ENCODE results near the gene C1D. TPM values are rescaled to one million over a fixed set of nuclear protein-coding genes. Genes with fewer than 3 reads are reported as not detected.
"Not testable (repeated sequence)": the region's sequence is repeated elsewhere in the genome, so short reads cannot be mapped to it uniquely, and the experiment has no call there.

The C1D gene
- total RNA-seq, 1 donor, result 43.0 TPM

DNA sequence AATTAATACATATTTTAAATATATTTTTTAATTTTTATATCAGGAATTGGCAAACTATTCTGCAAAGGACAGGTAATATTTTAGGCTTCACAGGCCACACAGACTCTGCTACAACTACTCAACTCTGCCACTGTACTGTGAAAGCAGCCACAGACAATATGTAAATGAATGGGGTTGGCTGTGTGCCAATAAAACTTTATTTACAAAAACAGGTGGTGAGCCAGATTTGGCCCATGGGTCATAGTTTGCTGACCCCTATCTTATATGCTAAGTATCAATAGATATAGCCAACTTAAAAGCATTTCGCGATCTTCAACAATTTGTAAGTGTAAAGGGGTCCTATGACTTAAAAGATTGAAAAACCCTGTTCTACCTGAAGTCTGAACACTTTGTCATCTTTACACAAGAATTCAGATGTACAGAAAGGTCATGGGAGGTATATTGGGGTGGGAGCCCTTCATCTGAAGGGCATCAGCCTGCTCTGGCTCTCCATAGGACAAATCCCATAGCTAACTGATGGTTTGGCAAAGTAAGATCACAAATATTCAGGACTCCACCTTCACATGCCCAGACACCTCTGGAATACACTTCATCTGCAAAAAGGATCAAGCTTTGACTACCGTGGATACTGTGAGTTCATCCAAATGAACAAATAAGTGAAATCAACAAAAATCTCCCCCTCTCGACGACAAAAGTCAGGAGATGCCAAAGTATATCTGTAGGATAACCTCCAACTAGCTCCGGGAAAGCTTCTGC, 65.9 kb downstream of the C1D start:
- TF ChIP-seq CTCF (IDR thresholded peaks at IDR 0.05; ENCODE audit: insufficient read depth, low read length), result no peak
- no peak for DNase-seq (ENCODE audit: low read depth)
- H3K4me3 ChIP-seq (ENCODE audit: low read depth, low read length), result no peak overlapping the region

GRCh38 chr2:67994716-67995115, 68.1 kb downstream of the C1D start:
- DNase-seq (ENCODE audit: low read depth), result no peak
- H3K4me3 ChIP-seq (ENCODE audit: low read depth, low read length), result no peak overlapping the region
- no peak for TF ChIP-seq CTCF (IDR thresholded peaks at IDR 0.05; ENCODE audit: insufficient read depth, low read length)

- DNase-seq (ENCODE audit: low read depth); H3K4me3 ChIP-seq (ENCODE audit: low read depth, low read length): not testable (repeated sequence)
Observed at GRCh38 chr2:67994069-67994468, 68.7 kb downstream of the C1D start.

DNA sequence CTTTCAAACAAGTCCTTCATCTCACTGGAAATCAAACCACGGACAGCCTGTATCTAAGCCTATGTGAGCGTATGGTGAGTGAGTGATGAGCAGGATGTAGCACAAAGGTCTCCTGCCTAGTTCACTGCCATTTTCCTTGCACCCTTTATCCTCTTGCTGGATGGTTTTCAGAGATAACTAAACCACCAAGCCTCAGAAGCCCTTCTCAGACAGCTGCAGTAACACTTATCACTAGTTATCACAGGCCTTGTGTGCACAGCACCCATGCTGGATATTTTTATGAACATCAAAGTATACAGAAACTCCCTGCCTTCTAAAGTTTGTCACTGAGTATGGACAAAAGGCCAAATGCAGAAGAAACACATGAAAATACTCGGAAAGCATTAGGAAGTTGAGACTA, 69.5 kb downstream of the C1D start:
- no peak for DNase-seq (ENCODE audit: low read depth)
- H3K4me3 ChIP-seq (ENCODE audit: low read depth, low read length), result no peak overlapping the region
- no peak for TF ChIP-seq CTCF (IDR thresholded peaks at IDR 0.05; ENCODE audit: insufficient read depth, low read length)

DNA sequence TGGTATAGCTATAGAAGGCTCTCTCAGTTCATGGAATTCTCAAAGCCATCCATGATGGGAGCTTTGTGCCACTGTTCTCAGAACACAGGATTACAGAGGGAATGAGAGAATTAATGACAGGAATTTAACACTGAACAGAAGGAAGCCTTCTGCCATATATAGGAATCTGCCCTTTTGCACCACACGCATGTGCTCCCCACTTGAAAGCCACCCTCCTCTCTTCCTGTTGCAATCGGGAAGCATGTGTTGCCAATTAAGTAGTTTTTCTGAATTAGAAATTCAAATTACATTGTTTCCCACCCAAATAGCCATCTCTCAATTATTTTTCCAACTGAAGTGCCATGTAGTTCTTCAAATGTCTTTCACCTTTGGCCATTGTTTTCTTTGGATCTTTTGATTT, 71.3 kb downstream of the C1D start:
- no peak overlapping the region for H3K4me3 ChIP-seq (ENCODE audit: low read depth, low read length)
- TF ChIP-seq CTCF (IDR thresholded peaks at IDR 0.05; ENCODE audit: insufficient read depth, low read length), result no peak
- DNase-seq (ENCODE audit: low read depth), result no peak

Other genes starting within 250 kb of the C1D start
- gene PNO1, start 94.9 kb upstream of the C1D start, total RNA-seq (ENCODE audit: low replicate concordance), result 4.1 and 9.5 TPM in 2 replicates
- 10.6 and 38.6 TPM in 2 replicates for gene PPP3R1, start 189.5 kb upstream of the C1D start, total RNA-seq (ENCODE audit: low replicate concordance)